ENCODE results near the gene FCHO2.
"Not testable (repeated sequence)": the region's sequence is repeated elsewhere in the genome, so short reads cannot be mapped to it uniquely, and the experiment has no call there.

Gene FCHO2

DNA sequence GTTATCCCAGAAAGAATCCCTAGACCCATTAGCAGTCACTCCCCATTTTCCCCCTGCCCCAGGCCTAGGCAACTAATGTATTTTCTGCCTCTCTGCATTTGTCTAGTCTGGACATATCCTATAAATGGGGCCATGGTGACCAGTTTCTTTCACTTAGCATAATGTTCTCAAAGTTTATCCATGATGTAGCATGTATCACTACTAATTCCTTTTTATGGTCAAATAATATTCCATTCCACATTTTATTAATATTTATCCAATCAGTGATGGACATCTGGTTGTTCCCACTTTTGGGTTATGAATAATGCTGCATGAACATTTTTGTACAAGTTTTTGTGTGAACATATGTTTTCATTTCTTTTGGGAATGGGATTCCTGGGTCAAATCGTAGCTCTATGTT is 1.5 kb downstream of the FCHO2 start:
- no peak for DNase-seq

DNA sequence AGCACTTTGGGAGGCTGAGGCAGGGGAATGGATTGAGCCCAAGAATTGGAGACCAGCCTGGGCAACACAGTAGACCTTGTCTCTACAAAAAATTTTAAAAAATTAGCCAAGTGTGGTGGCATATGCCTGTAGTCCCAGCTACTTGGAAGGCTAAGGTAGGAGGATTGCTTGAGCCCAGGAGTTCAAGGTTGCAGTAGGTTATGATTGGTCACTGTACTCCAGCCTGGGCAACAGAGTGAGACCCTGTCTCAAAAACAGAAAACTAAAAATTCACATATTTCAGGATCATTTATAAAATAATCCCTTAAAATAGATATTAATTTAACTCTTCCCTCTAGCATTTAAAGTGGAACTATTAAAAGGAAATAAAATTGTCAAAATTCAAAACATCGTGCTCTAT is 3.4 kb downstream of the FCHO2 start:
- DNase-seq: no peak

DNA sequence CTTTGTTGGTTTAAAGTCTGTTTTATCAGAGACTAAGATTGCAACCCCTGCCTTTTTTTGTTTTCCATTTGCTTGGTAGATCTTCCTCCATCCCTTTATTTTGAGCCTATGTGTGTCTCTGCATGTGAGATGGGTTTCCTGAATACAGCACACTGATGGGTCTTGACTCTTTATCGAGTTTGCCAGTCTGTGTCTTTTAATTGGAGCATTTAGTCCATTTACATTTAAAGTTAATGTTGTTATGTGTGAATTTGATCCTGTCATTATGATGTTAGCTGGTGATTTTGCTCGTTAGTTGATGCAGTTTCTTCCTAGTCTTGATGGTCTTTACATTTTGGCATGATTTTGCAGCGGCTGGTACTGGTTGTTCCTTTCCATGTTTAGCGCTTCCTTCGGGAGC is 18.6 kb downstream of the FCHO2 start:
- not testable (repeated sequence) for DNase-seq

DNA sequence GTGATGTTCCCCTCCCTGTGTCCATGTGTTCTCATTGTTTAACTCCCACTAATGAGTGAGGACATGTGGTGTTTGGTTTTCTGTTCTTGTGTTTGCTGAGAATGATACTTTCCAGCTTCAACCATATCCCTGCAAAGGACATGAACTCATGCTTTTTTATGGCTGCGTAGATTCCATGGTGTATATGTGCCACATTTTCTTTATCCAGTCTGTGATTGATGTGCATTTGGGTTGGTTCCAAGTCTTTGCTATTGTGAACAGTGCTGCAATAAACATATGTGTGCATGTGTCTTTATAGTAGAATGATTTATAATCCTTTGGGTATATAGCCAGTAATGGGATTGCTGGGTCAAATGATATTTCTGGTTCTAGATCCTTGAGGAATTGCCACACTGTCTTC is 21.0 kb downstream of the FCHO2 start:
- DNase-seq: not testable (repeated sequence)

DNA sequence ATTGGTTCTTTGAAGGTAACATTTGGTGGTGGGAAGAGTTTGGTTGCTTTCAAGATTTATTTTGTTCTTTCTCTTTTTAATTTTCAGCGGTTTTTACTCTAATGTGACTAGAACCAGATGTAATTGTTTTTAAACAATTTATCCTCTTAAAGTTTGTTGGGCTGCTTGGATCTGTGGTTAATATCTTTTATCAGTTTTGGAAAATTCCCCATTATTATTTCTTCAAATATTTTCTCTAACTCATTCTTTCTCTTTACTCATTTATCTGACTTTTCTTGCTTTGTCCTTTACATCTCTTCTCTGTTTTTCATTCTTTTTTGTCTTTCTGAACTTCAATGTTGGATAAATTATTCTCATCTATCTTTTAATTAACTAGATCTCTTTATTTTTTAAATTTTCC is 29.9 kb downstream of the FCHO2 start:
- DNase-seq: no peak

DNA sequence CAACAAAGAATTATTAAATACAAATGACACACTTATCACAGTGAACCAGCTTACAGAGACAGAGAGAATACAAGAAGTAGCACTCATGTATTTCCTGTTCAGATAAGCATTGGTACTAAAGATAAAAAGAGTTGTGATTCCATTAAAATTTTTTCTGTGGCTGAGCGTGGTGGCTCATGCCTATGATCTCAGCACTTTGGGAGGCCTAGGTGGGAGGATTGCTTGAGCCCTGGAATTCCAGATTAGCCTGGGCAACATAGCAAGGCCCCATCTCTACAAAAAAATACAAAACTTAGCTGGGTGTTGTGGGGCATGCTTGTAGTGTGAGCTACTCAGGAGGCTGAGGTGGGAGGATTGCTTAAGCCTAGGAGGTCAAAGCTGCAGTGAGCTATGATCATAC is 32.9 kb downstream of the FCHO2 start:
- DNase-seq: no peak

DNA sequence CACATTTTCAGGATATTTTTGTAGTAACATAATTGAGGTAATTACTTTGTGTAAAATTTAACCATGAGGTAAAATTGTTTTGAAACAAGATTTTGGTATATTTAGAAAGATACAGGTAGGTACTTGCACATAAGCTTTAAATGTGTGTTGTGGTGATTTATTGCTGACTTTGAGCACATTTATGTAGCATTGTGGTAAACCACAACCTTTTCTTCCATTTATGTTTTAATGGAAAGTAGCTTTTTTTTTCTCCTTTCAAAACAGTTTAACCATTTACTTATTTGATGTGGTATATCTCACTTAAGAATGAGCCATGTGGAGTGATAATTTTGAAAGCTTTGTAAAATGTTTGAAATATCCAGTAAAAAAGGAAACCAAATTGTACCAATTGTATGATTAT is 35.6 kb downstream of the FCHO2 start:
- no peak for DNase-seq

DNA sequence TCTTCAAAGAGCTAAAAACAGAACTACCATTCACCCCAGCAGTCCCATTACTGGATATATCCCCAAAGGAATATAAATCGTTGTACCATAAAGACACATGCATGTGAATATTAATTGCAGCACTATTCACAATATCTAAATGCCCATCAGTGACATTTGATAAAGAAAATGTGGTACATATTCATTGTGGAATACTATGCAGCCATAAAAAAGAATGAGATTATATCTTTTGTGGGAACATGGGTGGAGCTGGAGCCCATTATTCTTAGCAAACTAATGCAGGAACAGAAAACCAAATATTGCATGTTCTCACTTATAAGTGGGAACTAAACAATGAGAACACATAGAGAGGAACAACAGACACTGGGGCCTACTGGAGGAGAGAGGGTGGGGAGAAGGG is 38.7 kb downstream of the FCHO2 start:
- no peak for DNase-seq

DNA sequence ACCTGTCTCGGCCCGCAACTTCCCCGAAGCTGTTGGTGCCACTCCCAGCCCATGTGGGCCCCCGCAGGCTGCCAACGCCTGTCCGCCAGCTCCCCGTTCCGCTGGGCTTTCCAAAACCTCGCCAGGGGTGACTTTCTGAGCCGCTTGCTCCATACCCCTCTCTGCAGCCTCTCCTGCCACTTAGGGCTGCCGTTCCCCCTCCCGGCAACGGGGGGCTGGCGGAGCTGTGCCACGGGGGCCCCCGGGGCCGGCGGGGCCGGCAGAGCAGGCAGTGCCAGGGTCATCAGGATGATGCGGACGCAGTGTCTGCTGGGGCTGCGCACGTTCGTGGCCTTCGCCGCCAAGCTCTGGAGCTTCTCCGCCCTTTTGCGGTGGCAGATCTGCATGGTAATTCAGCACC is 40.8 kb downstream of the FCHO2 start:
- DNase-seq: no peak

DNA sequence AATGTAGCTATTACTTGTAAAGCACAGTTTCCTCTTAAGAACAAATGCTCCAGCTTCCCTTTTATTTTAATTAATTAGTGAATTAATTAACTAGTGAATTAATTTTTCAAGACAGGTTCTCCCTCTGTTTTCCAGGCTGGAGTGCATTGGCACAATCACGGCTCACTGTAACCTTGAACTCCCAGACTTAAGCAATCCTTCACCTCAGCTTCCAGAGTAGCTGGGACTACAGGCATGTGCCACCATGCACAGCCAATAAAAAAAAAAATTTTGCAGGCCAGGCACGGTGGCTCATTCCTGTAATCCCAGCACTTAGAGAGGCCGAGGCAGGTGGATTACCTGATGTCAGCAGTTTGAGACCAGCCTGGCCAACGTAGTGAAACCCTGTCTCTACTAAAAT is 44.1 kb downstream of the FCHO2 start:
- no peak for DNase-seq

DNA sequence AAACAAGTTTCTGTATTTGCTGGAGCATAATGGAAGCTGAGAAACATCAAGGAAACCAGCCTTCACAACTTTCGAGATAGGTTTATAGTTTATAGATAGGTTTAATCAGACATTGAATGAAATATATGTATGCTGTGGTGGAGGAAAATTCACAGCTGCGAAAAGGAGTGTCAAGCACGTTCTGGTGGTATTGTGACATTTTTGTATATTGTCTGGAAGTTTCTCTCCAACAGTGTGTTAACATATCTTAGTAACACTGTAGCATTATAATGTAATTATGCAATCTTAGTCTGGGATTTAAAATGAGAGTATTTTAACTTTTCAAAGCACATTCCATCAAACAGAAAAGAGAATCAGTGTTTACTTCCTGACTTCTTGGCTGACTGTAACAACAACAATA is 50.0 kb downstream of the FCHO2 start:
- no peak for DNase-seq

DNA sequence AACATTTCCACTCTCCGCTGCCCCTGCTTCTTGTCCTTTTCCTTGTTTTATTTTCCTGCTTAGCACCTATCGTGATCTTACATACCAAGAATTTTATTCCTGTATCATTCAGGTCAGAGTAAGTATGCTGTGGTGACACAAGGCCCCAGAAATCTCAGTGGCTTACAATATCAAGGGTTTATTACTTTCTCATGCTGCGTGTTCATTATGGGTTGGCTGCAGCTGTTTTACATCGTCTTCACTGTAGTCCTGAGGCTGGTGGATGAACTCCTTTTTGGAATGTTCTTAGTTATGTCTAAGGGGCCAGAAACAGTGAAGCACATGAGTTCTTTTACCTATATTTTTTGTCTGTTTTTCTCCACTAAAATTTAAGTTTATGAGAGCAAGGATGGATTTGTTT is 51.2 kb downstream of the FCHO2 start:
- DNase-seq: no peak

DNA sequence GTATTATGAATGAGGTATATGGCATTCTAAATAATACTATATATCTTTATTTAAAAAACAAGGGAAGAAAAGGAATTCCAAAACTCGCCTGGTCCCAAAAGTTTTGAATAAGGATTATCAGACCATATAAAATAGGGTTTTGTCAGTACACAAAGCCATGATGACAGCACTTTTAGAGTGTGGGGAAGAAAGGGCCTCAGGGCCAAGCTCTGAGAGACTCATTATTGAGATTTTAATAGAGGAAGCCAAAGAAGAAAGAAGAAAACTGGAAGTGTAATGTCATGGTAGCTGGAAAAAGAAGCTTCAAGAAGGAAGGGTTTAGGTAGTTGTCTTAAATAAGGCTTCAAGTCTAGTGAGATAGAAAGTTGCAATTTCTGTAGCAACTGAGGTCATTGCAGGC is 53.0 kb downstream of the FCHO2 start:
- DNase-seq: no peak

DNA sequence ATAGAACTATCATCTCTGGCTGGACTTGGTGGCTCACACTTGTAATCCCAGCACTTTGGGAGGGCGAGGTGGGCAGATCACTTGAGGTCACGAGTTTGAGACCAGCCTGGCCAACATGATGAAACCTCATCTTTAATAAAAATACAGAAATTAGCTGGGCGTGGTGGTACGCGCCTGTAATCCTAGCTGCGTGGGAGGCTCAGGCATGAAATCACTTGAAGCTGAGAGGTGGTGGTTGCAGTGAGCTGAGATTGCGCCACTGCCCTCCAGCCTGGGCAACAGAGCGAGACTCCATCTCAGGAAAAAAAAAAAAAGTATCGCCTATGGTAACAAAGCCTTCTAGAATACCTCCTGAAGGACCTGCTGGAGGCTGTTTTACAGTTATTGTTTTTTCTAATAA is 55.8 kb downstream of the FCHO2 start:
- DNase-seq: not testable (repeated sequence)

DNA sequence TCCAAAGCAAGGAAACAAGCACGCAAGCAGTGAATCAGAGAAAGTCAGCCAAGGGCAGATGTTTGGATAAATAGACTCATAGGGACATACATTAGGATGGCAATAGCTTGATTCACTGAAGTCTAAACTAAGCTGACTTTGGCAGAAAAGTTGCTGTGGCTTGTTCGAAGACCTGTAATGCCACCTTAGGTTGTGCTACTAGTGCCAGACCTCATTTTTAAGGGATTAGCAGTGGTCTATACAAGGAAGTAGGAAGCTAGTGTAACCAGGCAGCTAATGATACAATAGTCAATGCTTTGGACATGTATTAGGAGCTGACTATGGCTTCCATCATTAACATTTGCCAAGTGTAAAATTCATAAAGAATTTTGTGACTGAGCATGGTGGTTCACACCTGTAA is 63.1 kb downstream of the FCHO2 start:
- no peak for DNase-seq

DNA sequence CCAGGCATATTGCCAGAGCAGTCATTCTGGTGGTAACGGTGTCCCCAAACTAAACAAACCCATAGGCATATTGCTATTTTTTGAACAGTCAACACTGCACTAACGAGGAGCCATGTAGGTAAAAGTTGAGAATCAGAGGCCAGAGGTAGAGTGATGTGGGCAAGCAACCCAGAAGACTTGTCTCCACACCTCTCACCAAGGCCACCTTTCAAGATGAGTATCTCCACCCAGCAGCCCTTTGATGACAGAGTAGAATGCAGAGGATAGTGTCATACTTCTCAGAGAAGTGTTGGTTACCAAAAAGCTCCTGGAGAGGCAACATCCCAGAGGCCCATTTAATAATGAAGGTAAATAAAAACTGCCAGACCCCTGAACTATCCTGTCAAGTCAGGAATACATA is 63.9 kb downstream of the FCHO2 start:
- DNase-seq: no peak

DNA sequence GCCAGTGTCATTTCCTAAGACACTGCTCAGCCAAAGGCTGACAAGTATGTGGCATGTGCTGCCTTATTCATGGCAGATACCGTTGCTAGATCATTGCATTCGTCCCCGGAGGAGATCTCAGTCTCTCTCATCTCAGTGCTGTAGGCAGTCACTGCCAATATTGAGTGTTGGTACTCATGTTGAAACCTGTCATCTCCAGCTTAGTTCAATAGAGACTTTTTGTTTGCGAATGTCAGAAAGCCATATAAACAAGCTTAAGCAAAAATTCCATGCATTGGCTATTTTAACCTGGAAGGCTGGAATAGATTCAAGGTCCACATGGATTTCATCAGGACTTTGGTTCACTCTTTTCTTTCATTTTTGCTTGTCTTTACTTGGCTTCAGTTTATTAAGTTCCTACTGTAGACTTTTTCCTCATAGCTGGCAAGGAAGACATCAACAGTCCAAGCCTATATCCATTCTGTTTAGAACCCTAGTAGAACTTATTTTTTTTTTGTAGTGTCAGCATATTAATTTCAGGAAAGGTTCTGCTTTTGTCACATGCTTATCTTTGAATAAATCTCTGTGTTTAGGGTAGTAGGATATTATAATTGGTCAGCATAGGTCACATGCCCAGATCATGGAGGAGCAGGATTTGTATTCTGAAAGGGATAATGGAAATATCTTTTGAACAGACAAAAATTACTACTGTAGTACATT is 66.8 kb downstream of the FCHO2 start:
- no peak for DNase-seq

DNA sequence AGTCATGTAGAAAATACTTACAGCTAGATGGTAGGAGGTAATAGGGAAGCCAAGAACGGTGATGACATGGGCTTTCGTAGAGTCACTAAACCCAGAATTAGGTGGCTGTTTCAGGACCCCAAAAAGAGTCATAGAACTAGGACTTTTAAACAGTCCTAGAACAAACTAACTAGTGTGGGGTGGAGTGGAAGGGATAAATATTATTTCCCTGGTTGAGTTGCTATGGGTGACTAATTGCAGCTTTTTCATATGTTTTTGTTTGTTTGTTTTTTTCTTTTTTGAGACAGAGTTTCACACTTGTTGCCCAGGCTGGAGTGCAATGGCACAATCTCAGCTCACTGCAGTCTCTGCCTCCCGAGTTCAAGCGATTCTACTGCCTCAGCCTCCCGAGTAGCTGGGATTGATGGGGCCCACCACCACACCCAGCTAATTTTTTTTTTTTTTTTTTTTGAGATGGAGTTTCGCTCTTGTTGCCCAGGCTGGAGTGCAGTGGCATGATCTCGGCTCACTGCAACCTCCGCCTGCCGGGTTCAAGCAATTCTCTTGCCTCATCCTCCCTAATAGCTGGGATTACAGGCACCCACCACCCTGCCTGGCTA is 69.2 kb downstream of the FCHO2 start:
- not testable (repeated sequence) for DNase-seq

DNA sequence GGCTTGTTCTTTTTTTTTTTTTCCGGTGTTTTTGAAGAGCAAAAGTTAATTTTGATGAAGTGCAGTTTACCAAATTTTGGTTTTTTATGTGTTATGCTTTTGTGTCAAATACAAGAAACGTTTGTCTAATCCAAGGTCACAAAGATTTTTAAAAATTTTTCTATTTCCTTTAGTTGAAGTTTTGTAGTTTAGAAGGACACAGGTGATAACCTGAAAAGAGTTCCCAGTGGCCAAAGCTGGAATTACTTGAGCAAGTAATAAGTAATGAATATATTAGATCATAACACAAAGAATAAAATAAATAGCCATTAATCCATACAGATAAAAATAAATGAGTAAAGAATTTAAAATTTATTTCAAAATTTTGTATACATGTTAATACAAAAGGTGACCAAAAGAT is 71.5 kb downstream of the FCHO2 start:
- DNase-seq: no peak

DNA sequence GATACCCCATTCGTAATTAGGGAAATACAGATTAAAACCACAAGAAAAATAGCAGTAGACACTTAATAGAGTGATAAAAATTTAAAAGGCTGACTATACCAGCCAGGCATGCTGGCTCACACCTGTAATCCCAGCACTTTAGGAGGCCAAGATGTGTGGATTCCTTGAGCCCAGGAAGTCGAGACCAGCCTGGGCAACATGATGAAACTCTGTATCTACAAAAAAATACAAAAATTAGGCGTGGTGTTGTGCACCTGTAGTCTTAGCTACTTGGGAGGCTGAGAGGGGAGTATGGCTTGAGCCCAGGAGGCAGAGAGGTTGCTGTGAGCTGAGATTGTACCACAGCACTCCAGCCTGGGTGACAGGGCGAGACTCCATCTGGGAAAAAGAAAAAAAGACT is 72.0 kb downstream of the FCHO2 start:
- no peak for DNase-seq

DNA sequence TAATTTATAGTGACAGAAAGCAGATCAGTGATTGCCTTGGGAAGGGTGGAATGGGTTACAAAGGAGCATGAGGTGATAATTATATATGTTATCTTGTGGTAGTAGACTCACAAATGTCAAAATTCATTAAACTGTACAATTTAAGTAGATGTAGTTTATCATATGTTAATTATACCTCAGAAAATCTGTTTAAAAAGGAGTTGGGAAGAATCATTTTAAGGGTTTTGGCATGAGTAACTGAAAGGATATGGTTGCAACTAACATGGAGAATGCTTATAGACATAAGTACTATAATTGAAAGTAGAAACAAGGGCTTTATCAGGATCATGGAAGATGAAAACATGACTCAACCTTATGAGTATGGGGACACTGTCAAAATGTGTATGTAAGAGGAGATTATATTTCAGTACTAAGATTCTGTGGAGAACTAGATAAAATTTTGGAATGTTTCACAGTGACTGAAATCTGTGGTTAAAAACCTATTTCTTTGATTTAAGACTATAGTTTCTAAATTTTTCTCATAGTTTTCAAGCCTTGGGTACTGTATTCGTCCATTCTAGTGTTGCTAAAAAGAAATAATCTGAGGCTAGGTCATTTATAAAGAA is 73.3 kb downstream of the FCHO2 start:
- DNase-seq: no peak

DNA sequence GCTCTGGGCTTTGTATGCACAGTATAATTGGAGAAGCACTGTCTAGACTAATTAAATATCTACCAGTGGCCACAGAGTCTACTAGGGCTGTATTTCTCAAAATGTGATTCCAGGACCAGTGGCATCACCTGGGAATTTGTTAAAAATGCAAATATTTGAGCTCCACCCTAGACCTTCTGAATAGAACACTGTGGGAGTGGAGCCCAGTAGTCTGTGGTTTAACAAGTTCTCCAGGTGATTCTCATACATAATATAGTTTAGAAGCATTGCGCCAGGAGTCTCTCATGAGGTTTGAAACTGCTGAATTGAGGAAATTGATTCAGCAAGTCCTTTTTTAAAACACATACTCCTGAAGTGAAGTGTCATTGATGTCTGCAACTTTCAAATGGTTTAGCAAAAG is 74.7 kb downstream of the FCHO2 start:
- no peak for DNase-seq

DNA sequence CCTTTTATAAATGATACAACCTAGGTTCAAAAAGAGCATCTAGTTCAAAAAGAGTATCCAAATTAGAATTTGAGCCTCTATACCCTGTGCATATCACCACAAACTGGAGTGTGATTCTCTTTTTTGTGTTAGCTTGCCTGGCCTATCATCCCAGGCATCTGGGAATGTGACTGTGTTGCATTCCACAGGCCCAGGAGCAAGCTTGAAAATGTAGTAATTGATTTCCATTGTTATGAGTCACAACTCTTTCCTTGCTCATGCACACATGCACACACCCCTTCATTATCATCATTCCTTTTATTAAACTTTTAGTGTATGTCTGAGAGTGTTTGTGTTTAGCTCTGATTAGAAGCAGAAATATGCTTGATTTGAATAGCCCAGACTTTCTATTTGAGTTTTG is 75.2 kb downstream of the FCHO2 start:
- peak; percentile 15 for DNase-seq

DNA sequence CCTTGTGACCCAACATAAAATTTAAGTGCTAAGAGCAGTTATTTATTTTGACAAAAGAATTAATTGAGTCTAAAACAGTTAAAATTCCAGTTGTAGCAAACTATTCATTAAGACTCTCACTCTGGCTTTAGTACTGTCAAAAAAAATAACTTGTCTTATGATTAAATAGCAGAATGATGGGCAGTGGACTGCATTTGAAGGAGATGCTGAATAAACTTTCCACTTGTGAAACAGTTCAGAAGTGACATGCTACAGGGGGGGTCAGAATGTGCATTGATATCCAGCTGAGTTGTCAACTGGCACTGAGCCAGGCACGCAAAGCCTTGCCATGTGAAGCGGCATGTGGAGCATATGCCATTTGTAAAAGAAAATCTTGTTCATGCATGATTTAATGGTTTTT is 76.0 kb downstream of the FCHO2 start:
- no peak for DNase-seq

DNA sequence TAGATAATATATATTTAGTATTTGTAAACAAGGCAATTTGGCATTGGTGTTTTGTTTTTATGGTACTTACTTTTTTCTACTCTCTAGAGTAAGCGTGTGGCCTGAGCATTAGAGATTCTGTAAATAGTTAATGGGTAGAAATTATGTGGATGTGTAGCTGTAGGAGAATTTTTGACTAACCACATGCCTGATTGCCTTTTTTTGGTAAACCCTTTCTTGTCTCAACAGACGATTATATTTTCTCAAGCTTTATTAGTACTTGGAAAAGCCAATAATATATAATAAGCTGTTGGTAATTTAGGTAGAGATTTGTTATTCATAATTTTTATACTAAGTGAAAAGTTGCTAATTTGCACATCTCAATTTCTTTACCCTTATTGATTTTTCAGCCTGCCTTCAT is 76.8 kb downstream of the FCHO2 start:
- no peak for DNase-seq

Measured in T1000 (cell line).